IMR-90 (cell line): ENCODE results near the gene GK. TPM values are rescaled to one million over a fixed set of nuclear protein-coding genes. Genes with fewer than 3 reads are reported as not detected.

Experiments used
- ATAC-seq: fragments of 200-7000 bp; cut with Tn5 transposase; 2 replicates; pipeline ENCODE4 v1.9.1; 2020; ENCODE audit warnings: low read depth, mild to moderate bottlenecking, moderate library complexity
- BruUV-seq: library from RNA; stranded (reverse); fragments of 400-500 nt; replicated peaks from 2 replicates; lab custom pipeline; 2021; lab: Mats Ljungman, UMichigan
- CTCF ChIA-PET: fragments of 300-600 bp; formaldehyde crosslinking; extraction: SDS; loops from one replicate; lab custom pipeline; 2021; ENCODE audit warnings: antibody characterized with exemption; lab: Yijun Ruan, JAX
- POLR2A ChIA-PET: fragments of 300-600 bp; sonication (Branson Sonifier 250); formaldehyde crosslinking; loops from one replicate; lab custom pipeline; 2022; ENCODE audit warnings: antibody characterized with exemption; ENCODE audit not compliant: unreplicated experiment; lab: Charles Lee
- DNase-seq: peaks from one replicate; pipeline ENCODE4 v3.0.0; 2013
- H2AFZ ChIP-seq: replicated peaks from 2 replicates; pipeline ENCODE3; 2013; ENCODE audit warnings: low read length, mild to moderate bottlenecking; ENCODE audit not compliant: poor library complexity
- H2AK5ac ChIP-seq: 2 replicates; pipeline ENCODE4 v1.6.1; 2013; ENCODE audit warnings: low read depth, low read length, inconsistent platforms
- H2AK9ac ChIP-seq: replicated peaks from 2 replicates; pipeline ENCODE3; 2013; ENCODE audit warnings: mild to moderate bottlenecking, low read depth, low read length, moderate library complexity; ENCODE audit not compliant: poor library complexity
- H2BK120ac ChIP-seq: 2 replicates; pipeline ENCODE4 v1.6.1; 2013; ENCODE audit warnings: low read depth, low read length, inconsistent platforms
- H2BK15ac ChIP-seq: 3 replicates; pipeline ENCODE4 v1.6.1; 2013; ENCODE audit warnings: low read depth, low read length, inconsistent platforms
- H2BK20ac ChIP-seq: 2 replicates; pipeline ENCODE4 v1.6.1; 2013; ENCODE audit warnings: low read depth, mild to moderate bottlenecking, inconsistent platforms, low read length, moderate library complexity
- H2BK5ac ChIP-seq: 2 replicates; pipeline ENCODE4 v1.6.1; 2013; ENCODE audit warnings: mild to moderate bottlenecking, low read depth, low read length, inconsistent platforms; ENCODE audit not compliant: poor library complexity, severe bottlenecking
- H3K14ac ChIP-seq: replicated peaks from 2 replicates; pipeline ENCODE4 v1.6.1; 2013; ENCODE audit warnings: low read depth, low read length, inconsistent platforms
- H3K18ac ChIP-seq: 2 replicates; pipeline ENCODE4 v1.6.1; 2013; ENCODE audit warnings: low read depth, low read length, control low read depth
- H3K23ac ChIP-seq: 2 replicates; pipeline ENCODE4 v1.6.1; 2013; ENCODE audit warnings: low read depth, low read length, inconsistent platforms
- H3K27ac ChIP-seq: 2 replicates; pipeline ENCODE4 v1.5.1; 2013; ENCODE audit warnings: mild to moderate bottlenecking, control low read depth, low read length; ENCODE audit not compliant: insufficient read depth
- H3K27me3 ChIP-seq: 2 replicates; pipeline ENCODE4 v1.6.1; 2013; ENCODE audit warnings: low read length; ENCODE audit not compliant: control insufficient read depth, insufficient read depth
- H3K36me3 ChIP-seq: 2 replicates; pipeline ENCODE4 v1.6.1; 2013; ENCODE audit warnings: low read length, mixed read lengths; ENCODE audit not compliant: control insufficient read depth, insufficient read depth
- H3K4ac ChIP-seq: 2 replicates; pipeline ENCODE4 v1.6.1; 2013; ENCODE audit warnings: low read depth, low read length, inconsistent platforms
- H3K4me1 ChIP-seq: 2 replicates; pipeline ENCODE4 v1.6.1; 2013; ENCODE audit warnings: low read length, mixed read lengths; ENCODE audit not compliant: control insufficient read depth, insufficient read depth
- H3K4me2 ChIP-seq: 2 replicates; pipeline ENCODE4 v1.6.1; 2013; ENCODE audit warnings: low read depth, mild to moderate bottlenecking, control low read depth, low read length, moderate library complexity
- H3K4me3 ChIP-seq: 2 replicates; pipeline ENCODE4 v1.5.1; 2013; ENCODE audit warnings: low read depth, mild to moderate bottlenecking, control low read depth, low read length, moderate library complexity; ENCODE audit not compliant: insufficient read depth
- H3K56ac ChIP-seq: 2 replicates; pipeline ENCODE4 v1.6.1; 2013; ENCODE audit warnings: low read length, inconsistent platforms; ENCODE audit not compliant: insufficient read depth; ENCODE audit errors: extremely low read depth
- H3K79me1 ChIP-seq, 2 experiments: 2 replicates each; pipeline ENCODE4 v1.6.1; 2013; ENCODE audit warnings: low read length in 2 of 2, inconsistent platforms in 1 of 2, low read depth in 1 of 2
- H3K9ac ChIP-seq: 2 replicates; pipeline ENCODE4 v1.6.1; 2013; ENCODE audit warnings: low read depth, low read length, control low read depth
- H3K9me1 ChIP-seq: 2 replicates; pipeline ENCODE4 v1.6.1; 2013; ENCODE audit warnings: low read length, inconsistent platforms; ENCODE audit not compliant: insufficient read depth
- H3K9me3 ChIP-seq: 2 replicates; pipeline ENCODE4 v1.6.1; 2013; ENCODE audit warnings: low read length; ENCODE audit not compliant: control insufficient read depth, insufficient read depth
- H4K20me1 ChIP-seq: 2 replicates; pipeline ENCODE4 v1.6.1; 2013; ENCODE audit warnings: low read length, inconsistent platforms; ENCODE audit not compliant: insufficient read depth
- H4K5ac ChIP-seq: 2 replicates; pipeline ENCODE4 v1.6.1; 2013; ENCODE audit warnings: mild to moderate bottlenecking, low read depth, low read length, control low read depth
- H4K8ac ChIP-seq, 2 experiments: 2 replicates each; pipeline ENCODE4 v1.6.1; 2013; ENCODE audit warnings: low read depth in 2 of 2, low read length in 2 of 2, control low read depth in 1 of 2, inconsistent platforms in 1 of 2
- H4K91ac ChIP-seq: 2 replicates; pipeline ENCODE4 v1.6.1; 2013; ENCODE audit warnings: low read depth, low read length, inconsistent platforms; ENCODE audit not compliant: insufficient read depth
- BHLHE40 ChIP-seq: fragments of 150-350 bp; IDR thresholded peaks from 2 replicates; pipeline ENCODE4 v1.6.1; 2016; ENCODE audit warnings: mild to moderate bottlenecking, low read depth, low read length
- CEBPB ChIP-seq: IDR thresholded peaks from 2 replicates; pipeline ENCODE4 v1.6.1; 2012; ENCODE audit warnings: low read depth, low read length, improper control_type of control experiment
- CHD1 ChIP-seq: IDR thresholded peaks from 2 replicates; pipeline ENCODE4 v1.6.1; 2012; ENCODE audit warnings: low read depth, low read length, improper control_type of control experiment
- FOS ChIP-seq: fragments of 150-350 bp; IDR thresholded peaks from 2 replicates; pipeline ENCODE4 v1.6.1; 2016; ENCODE audit warnings: low read depth, low read length
- MAFK ChIP-seq: IDR thresholded peaks from 2 replicates; pipeline ENCODE4 v1.6.1; 2012; ENCODE audit warnings: low read depth, low read length, improper control_type of control experiment
- MAZ ChIP-seq: IDR thresholded peaks from 2 replicates; pipeline ENCODE4 v1.6.1; 2012; ENCODE audit warnings: low read depth, mild to moderate bottlenecking, low read length, improper control_type of control experiment, moderate library complexity, borderline replicate concordance
- MXI1 ChIP-seq: IDR thresholded peaks from 2 replicates; pipeline ENCODE4 v1.6.1; 2012; ENCODE audit warnings: low read depth, mild to moderate bottlenecking, low read length, moderate library complexity, borderline replicate concordance
- NFE2L2 ChIP-seq: fragments of 150-350 bp; IDR thresholded peaks from 2 replicates; pipeline ENCODE4 v1.6.1; 2016; ENCODE audit warnings: low read depth, mild to moderate bottlenecking, low read length
- POLR2A ChIP-seq: IDR thresholded peaks from 2 replicates; pipeline ENCODE4 v1.6.1; 2012; ENCODE audit warnings: mild to moderate bottlenecking, low read depth, low read length
- RCOR1 ChIP-seq: IDR thresholded peaks from 2 replicates; pipeline ENCODE4 v1.6.1; 2012; ENCODE audit warnings: mild to moderate bottlenecking, low read length, improper control_type of control experiment; ENCODE audit not compliant: insufficient replicate concordance
- WGBS, 2 experiments: methylation state at CpG; one replicate each; pipeline versions ENCODE4 v1.1.5 to v1.1.7; 2013; ENCODE audit warnings: missing lambda C conversion rate in 2 of 2; ENCODE audit not compliant: insufficient read length in 1 of 2; ENCODE audit errors: extremely low coverage in 2 of 2; 5-methylcytosine and 5-hydroxymethylcytosine counted together
- dilution Hi-C: fragments of 300-500 bp; cut with HindIII; formaldehyde crosslinking; loops from one replicate; pipeline ENCODE4 v1.14.3; 2018; ENCODE audit warnings: low sequenced_read_pairs; ENCODE audit not compliant: unreplicated experiment
- in situ Hi-C: fragments of 300-500 bp; cut with MboI; formaldehyde crosslinking; loops from 3 replicates; pipeline ENCODE4 v1.14.3; 2019; ENCODE audit warnings: low sequenced_read_pairs, inconsistent platforms, mixed read lengths
- intact Hi-C: fragments of 100-400 bp; cut with micrococcal nuclease; formaldehyde crosslinking; loops from 2 replicates; pipeline ENCODE4 v1.10.0; 2022
- polyA plus RNA-seq, 3 experiments: library from polyadenylated mRNA; depleted of rRNA; stranded (reverse); fragments of >200 nt; gene quantifications; 2 replicates each; pipeline ENCODE4 v1.2.3, GENCODE V29; 2012; ENCODE audit warnings: low replicate concordance in 1 of 3
- total RNA-seq: library from RNA; depleted of rRNA; stranded (reverse); fragments of >200 nt; gene quantifications from 2 replicates; pipeline ENCODE4 v1.2.3, GENCODE V29; 2012

The GK gene
- total and polyA plus RNA-seq, 2 of the 4 experiments (the other 2 are of a cell fraction): 7.6 to 9.3 TPM

DNA sequence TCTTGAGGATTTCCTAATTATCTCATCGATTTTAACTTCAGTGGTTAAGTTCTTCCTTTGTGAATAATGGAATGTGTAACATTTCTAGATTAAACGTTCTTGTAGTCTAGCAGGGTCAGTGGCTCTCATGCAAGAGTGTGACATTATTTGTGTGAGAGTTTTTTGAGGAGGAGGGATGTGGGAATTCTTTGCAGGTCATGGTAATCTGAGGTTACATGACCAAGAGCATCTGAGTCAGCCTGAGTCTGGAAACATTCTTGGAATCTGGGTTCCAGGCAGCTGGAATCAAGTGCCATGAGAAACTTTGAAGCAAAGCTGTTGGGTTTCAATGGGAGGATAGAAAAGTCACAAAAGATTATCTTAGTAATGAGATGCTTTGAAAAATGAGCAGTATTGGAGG, 49.5 kb downstream of the GK start:
- WGBS, 2 experiments: no CpG with 5 or more reads among the region's 2 CpGs
- Histone ChIP-seq H3K56ac (no peak overlapping the region), H4K5ac (no peak overlapping the region), H3K23ac (no peak overlapping the region), H3K27ac (no peak overlapping the region), H3K27me3 (no peaks in the 10 kb centered on the region), H2BK20ac (no peak overlapping the region), H3K18ac (no peak overlapping the region), H2AFZ (no peak overlapping the region), H3K36me3 (peaks cover 7% of the 10 kb centered on the region; the same call in 1 of the 2 replicates), H3K14ac (no peak overlapping the region), H4K20me1 (no peaks in the 10 kb centered on the region), H3K79me1 (peaks cover 0 to 5% of the 10 kb centered on the region in 2 experiments; a peak in 2 of 4 replicates), H2BK15ac (no peak overlapping the region), H2BK5ac (peak overlapping the region; percentile 73), H3K9ac (no peak overlapping the region), H3K9me1 (peaks cover 3% of the 10 kb centered on the region; the same call in 1 of the 2 replicates), H3K4me1 (peaks cover 4% of the 10 kb centered on the region; the same call in 1 of the 2 replicates), H3K9me3 (no peaks in the 10 kb centered on the region), H4K8ac (no peak overlapping the region), H2BK120ac (0 out of 2 replicates have a peak overlapping the region, but pooled peaks have one; percentile 73), H2AK9ac (no peak overlapping the region), H4K91ac (no peak overlapping the region), H3K4me2 (no peak overlapping the region; the same call in 1 of the 2 replicates), H3K4ac (no peak overlapping the region), H3K4me3 (no peak overlapping the region), H2AK5ac (no peak overlapping the region)
- ChIA-PET POLR2A (no interaction called here), CTCF (interaction anchor here (0.8 kb wide), 1 partner anchor 13 kb away, joined by 4 read pairs; no protein-coding TSS in a partner anchor)
- ATAC-seq (peak; percentile 85), DNase-seq (peak; percentile 91)
- in situ Hi-C loops: no loop called here
- BruUV-seq: no TSS peak
- intact Hi-C loops: no loop called here
- dilution Hi-C loops: no loop called here
- TF ChIP-seq MAZ: no peak
- peak; percentile 46 for TF ChIP-seq FOS
- TF ChIP-seq CHD1: no peak
- no peak for TF ChIP-seq MXI1
- TF ChIP-seq POLR2A: no peak
- TF ChIP-seq MAFK: no peak
- TF ChIP-seq CEBPB: 0 out of 2 replicates have a peak, but pooled peaks have one; percentile 37
- peak; percentile 29; the same call in 1 of the 2 replicates for TF ChIP-seq NFE2L2
- TF ChIP-seq RCOR1: no peak
- 0 out of 2 replicates have a peak, but pooled peaks have one; percentile 19 for TF ChIP-seq BHLHE40
